NCI-H460 (cell line): ENCODE measurements around the gene MPLKIP. TPM values are rescaled to one million over a fixed set of nuclear protein-coding genes. Genes with fewer than 3 reads are reported as not detected.
"Not testable (repeated sequence)": the region's sequence is repeated elsewhere in the genome, so short reads cannot be mapped to it uniquely, and the experiment has no call there.

Source experiments
- DNase-seq: peaks from one replicate; pipeline ENCODE4 v3.0.0-alpha.2; 2016; ENCODE audit warnings: low read depth; ENCODE audit errors: extremely low read depth
- total RNA-seq: library from RNA; depleted of rRNA; stranded (reverse); fragments of >200 nt; shearing (Covaris generic); gene quantifications from 2 replicates; pipeline ENCODE4 v1.2.3, GENCODE V29; 2014

The MPLKIP gene
- total RNA-seq, 1 experiment from 2014 or later = 53.0 TPM

DNA sequence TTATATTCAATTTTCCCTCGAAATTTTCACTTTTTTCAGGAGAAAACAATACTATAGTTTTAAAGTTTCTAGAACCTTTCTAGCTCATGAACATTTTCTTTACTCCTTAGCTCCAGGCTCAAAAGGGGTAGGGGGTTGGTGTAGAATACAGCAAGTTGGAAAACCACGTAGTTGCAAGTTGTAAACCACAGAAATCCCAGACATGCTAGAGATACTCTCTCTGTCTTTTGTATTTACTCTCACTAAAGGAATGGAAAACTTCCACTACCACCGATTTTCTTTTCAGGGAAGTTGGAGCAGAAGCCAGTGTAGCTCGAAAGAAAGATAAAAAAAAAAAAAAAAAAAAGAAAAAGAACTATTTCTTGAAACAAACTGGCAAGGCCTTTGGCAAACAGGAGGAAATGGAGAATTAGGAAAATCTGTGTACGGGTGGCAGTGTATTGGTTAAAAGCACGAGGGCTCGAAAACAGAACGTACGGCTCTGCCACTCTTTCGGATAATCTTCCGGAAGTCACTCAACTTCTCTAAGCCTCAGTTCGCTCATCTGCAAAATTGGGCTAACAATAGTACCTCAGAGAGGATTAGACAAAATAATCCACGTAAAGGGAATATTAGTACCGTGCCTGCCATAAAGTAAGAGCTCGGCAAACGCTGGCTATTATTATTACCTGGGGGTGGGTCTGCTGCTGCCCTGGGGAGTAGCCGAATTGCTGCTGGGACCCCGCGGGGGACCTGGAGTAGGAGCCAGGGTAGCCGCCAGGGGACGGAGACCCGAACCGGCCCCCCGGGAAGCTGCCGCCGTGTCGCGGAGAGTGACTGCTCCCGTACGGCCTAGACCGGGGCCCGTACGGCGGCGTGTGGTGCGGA is 628 bp downstream of the MPLKIP start:
- peak; percentile 3 for DNase-seq

DNA sequence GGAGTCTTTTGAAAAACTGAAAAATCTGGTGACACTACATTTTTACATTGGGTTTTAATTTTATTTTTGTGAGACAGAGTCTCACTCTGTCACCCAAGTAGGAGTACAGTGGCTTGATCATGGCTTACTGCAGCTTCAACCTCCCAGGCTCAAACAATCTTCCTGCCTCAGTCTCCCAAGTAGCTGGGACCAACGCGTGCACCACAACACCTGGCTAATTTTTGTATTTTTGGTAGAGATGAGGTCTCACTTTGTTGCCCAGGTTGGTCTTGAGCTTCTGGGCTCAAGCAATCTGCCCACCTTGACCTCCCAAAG is 11.5 kb downstream of the MPLKIP start:
- no peak for DNase-seq

DNA sequence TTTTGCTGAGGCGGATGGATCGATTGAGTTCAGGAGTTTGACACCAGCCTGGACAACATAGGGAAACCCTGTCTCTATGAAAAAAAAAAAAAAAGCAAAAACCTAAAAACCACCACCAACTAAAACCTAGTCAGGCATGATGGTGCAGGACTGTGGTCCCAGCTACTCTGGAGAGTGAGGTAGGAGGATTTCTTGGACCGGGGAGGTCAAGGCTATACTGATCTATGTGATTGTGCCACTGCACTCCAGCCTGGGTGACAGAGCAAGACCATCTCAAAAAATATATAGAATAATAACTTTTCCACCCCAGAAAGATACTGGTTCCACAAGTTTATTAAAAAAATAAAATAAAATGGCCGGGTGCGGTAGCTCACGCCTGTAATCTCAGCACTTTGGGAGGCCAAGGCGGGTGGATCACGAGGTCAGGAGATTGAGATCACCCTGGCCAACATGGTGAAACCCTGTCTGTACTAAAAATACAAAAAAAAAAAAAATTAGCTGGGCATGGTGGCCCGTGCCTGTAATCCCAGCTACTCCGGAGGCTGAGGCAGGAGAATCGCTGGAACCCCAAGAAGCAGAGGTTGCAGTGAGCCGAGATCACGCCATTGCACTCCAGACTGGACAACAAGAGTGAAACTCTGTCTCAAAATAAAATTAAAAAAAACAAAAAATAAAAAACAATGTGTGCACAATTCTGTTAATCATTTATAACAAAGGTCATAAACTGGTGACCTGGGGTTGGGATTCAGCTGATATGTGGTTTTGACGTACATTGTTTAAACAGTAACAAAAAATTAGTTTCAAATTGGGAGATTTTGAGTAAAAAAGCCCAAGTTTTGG is 12.1 kb downstream of the MPLKIP start:
- DNase-seq = not testable (repeated sequence)

DNA sequence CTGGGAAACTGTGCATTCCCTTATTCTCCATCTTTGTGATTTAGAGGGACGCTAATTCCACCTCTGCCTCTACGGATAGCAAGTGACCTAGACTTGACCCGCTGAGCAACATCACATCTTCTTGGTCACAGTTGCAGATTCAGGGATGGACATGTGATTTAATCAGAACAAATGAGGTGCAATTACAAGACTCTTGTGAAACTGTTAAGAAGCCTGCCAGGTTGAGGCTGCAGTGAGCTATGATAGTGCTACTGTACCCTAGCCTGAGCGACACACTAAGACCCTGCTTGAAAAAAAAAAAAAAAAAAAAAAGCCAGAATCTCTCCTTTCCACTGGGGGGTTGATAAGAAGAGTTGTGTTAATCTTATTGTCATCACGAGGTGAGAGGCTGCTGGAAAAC is 14.4 kb downstream of the MPLKIP start:
- DNase-seq = no peak

DNA sequence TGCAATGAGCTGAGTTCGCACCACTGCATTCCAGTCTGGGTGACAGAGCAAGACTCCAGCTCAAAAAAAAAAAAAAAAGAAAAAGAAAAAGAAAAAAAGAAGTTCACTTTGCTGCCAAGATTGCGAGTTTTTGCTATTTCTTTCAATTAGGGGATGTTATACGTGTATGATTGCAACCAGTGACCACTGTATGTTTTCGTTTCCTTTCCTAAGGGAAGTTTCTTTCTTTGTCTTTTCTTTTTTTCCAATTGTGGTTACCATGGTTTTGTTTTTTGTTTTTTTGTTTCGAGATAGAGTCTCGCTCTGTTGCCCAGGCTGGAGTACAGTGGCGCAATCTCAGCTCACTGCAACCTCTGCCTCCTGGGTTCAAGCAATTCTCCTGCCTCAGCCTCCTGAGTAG is 16.2 kb downstream of the MPLKIP start:
- DNase-seq = not testable (repeated sequence)

DNA sequence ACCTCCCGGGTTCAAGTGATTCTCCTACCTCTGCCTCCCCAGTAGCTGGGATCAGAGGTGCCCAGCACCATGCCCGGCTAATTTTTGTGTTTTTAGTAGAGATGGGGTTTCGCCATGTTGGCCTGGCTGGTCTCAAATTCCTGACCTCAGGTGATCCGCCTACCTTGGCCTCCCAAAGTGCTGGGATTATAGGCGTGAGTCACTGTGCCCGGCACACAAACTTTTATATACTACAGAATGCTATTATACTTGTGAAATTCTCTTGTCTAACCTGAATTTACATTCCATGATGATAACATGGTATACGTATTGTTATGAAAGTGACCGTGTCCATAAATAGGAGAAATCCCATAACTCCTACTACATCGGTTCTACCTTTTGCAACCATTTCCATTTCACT is 17.2 kb downstream of the MPLKIP start:
- not testable (repeated sequence) for DNase-seq

DNA sequence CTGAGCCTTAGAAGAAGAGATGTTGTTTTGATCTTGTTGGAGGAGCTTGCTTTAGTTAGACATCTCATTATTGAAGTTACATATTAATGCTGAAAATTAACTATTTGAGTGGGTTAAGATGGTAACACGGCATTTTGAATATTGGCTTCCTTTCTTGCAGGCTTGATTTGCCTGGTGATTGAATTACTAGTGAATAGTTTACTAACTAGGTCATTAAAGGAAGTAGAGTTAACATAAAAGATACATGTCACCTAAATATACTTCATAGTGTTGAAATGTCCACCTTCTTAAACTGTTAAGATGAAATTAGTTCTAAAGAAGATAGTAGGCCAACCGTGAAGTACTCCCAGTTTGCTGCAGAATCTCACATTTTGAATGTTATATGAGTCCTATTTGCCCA is 18.5 kb downstream of the MPLKIP start:
- DNase-seq = no peak

DNA sequence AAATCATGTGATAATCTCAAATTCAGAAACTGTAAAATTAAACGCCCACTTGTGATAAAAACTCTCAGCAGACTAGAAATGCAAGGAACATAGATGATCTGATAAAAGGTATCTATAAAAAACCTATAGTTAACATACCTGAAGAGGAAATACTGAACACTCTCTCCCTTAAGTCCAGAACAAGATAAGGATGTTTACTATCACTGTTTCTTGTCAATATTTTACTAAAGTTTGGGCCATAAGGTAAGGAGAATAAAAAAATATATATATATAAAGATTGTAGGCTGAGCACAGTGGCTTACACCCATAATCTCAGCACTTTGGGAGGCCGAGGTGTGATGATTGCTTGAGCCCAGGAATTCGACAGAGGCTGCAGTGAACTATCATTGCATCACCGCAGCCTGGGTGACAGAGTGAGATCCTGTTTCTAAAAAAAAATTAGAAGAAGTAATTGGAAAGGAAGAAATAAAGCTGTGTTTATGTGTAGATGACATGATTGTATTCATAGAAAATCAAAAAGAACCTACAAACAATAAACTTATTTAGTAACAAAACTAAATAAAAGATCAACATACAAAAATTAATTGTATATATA is 28.4 kb downstream of the MPLKIP start:
- no peak for DNase-seq

DNA sequence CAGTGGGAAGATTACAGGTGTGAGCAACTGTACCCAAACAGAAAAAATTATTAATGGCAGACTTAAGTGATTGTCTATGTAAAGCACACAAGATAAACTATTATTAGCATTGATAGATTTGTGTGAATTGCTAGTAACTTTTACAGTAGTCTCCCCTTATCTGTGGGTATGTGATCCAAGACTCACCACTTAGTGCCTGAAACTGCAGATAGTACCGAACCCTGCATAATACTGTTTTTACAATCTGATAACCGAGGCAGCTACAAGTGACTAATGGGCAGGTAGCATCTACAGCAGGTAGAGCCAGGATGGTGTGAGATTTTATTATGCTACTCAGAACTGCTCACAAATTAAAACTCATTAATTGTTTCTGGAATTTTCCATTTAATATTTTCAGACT is 31.5 kb downstream of the MPLKIP start:
- DNase-seq = no peak

DNA sequence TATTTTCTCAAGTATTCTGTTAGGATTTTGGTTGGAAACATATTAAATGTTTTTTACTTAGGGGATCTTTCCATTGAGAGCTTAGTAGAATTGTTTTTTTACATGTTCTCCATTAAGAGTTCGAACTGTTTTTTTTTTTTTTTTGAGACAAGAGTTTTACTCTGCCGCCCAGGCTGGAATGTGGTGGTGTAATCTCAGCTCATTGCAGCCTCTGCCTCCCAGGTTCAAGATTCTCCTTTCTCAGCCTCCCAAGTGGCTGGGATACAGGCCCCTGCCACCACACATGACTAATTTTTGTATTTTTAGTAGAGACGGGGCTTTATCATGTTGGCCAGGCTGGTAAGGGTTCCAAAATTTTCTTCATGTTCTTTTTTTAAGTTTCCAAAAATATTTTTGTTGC is 33.2 kb downstream of the MPLKIP start:
- DNase-seq = no peak

DNA sequence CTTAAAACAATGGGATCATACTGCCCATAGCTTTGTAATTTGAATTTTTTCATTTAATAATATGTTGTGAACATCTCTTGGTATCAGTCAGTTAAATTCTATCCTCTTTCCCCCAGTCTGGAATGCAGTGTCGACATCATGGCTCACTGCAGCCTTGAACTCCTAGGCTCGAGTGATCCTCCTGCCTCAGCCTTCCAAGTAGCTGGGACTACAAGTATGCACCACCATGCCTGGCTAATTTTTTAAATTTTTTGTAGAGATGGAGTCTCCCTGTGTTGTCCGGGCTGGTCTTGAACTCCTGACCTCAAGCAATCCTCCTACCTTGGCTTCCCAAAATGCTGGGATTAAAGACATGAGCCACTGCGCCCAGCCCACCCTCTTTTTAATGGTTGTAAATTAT is 34.6 kb downstream of the MPLKIP start:
- DNase-seq = no peak

DNA sequence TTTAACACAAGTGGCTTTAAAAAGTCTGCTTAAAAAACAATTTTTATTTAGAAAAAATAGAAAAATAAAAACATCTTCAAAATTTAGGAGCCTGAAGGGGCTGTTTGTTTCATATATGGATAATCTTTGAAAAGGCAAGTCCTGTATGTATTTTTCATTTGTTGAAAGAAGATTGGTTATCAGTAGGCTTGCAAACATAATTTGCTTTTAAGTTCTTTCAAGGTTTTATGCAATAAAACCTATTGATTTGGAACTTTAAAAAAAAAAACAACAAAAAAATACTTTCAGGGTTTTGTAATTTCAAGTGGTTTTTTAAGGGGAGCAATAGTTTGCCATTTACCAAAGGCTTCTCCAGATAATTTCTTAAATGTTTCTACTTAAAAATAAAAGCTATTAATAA is 35.6 kb downstream of the MPLKIP start:
- no peak for DNase-seq

DNA sequence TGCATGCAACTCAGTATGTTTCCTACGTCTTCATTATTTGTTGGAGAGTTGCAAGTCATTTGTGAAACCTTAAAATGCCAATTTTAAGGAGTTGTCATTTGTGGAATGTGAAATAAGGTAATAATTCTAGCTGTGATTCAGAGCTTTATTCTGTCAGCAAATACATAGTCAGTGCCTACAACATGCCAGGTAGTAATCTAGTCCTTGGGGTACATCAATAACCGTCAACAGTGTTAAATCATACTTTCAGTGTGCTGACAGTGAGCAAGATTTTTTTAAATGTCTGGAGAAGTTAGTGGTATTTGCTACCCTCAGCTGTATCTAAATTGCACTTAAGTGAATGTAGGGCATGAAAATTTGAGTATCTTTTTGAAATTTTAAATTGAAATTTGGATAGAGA is 36.7 kb downstream of the MPLKIP start:
- DNase-seq = no peak

DNA sequence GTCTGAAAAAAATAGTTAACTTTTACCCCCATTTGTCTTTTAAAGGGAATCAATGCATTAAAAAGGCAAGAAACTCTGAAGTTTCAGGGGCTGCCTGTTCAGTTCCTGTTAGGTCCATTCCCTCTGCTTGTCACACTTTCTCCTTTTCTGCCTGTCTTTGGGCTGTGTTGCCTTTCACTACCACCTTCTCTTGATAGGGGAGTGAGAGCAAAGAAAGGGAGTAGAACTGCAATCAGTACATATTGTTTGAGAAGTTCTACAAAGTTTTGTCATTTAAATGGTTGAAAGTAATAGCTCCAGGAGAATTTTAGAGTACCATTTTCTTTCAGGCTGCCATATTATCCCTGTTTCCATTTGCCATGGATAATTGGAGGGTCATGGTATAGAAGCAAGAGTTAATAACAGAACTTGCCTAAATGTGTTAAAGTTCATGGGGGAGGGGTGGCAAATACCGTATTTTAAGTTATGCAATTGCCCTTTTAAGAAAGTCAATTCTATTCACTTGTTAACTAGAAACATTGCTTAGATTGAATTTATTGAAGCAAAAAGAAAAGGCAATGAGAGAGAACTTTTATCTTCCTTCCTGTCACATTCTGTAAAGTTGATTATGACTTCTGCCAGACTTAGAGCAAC is 38.6 kb downstream of the MPLKIP start:
- no peak for DNase-seq

DNA sequence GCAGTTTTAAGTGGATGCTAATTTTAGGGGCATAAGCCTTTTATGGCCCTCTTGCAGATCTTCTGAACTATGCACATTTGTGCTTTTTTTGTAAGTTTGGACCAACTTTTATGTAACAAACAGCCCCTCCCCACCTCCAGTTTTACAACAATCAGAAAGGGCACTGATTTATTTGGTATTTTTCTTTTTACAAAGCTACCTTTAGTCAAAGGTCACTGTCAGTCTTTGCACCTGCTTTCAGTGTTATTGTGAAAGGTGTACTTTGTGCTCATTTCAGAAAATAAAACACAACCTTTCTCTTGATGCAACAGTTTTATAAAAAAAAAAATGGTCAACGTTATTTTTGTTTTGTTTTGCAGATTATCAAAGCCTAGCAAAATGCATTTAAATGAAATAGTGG is 39.2 kb downstream of the MPLKIP start:
- DNase-seq = no peak

DNA sequence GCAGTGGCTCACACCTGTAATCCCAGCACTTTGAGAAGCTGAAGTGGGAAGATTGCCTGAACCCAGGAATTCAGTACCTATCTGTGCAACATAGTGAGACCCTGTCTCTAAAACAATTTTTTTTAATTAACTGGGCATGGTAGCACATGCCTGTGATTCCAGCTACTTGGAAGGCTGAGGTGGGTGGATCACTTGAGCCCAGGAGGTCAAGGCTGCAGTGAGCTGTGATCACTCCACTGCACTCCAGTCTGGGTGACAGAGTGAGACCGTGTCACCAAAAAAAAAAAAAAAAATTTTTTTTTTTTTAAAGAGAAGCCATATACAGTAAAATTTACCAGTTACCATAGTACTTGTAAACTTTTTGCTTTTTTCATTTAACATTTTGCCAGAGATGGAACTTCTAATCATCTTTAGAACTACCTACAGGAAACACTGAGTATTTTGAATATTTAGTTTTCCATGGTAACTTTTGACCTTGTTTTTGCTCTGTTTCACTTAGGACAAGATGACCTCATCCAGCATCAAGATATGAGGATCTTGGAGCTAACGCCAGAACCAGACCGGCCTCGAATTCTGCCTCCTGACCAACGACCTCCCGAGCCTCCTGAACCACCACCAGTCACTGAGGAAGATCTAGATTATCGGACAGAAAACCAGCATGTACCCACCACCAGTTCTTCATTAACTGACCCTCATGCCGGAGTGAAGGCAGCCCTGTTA is 40.6 kb downstream of the MPLKIP start:
- DNase-seq = no peak

DNA sequence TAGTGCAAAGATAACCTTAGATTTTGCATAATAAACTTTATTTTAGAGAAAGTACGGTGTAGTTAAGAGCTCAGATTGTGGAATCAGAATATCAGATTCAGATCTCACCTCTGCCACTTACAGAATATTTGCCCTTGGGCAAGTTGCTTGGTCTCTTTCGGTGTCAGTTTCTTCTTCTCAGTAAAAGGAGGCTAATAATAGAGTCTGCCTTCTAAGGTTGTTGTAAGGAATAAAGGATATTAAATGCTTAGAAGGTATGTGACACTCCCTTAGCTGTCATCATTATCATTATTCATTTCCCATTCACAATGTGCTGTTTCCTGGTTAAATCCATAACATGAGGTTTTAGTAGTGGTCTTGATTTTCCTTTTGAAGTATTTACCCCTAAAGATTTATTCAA is 42.2 kb downstream of the MPLKIP start:
- DNase-seq = no peak

DNA sequence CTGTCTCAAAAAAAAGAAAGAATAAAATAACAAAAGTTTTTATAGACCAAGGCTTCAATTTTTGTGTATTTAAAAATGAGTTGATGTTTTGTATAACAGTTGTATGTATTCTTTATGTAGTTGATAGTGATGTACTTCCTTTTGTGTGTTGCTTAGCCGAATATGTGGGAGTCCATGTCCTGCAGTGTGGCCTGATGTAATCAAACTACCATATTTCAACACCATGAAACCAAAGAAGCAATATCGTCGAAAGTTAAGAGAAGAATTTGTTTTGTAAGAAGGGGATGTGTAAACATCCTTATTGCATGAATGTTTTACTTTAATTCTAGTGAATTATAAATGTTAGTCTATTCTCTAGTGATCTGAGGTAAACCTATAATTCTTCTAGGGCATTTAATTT is 56.6 kb downstream of the MPLKIP start:
- DNase-seq = no peak
